HTERT RPE-1 (cell line): ENCODE measurements around the gene NADK2.
"Not testable (repeated sequence)": the region's sequence is repeated elsewhere in the genome, so short reads cannot be mapped to it uniquely, and the experiment has no call there.

Experiments
- in situ Hi-C: fragments of 300-500 bp; cut with MboI; formaldehyde crosslinking; loops from 4 replicates; pipeline ENCODE4 v1.14.3; 2020; ENCODE audit warnings: low sequenced_read_pairs

The NADK2 gene

GRCh38 chr5:36209664-36210063 is 32.1 kb downstream of the NADK2 start:
- in situ Hi-C loops, result no loop called here

DNA sequence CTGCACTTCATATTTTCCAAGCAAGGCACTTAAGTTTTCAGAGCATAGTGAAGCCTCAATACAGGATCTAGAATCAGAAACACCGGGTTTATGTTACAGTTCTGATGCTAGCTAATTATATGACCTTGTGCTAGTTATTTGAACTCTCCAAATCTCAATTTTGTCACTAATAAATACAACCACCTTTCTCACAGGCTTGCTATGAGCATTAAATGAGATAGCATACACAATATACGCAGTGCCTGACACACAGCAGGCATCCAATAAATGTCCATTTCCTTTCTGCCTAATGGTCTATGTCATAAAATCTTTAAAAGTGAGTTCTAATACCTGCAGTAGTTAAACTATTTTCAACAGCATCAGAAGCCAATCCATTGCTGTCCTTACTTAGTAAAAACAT is 32.9 kb downstream of the NADK2 start:
- in situ Hi-C loops, result no loop called here

GRCh38 chr5:36206913-36207312 is 34.8 kb downstream of the NADK2 start:
- in situ Hi-C loops, result no loop called here

DNA sequence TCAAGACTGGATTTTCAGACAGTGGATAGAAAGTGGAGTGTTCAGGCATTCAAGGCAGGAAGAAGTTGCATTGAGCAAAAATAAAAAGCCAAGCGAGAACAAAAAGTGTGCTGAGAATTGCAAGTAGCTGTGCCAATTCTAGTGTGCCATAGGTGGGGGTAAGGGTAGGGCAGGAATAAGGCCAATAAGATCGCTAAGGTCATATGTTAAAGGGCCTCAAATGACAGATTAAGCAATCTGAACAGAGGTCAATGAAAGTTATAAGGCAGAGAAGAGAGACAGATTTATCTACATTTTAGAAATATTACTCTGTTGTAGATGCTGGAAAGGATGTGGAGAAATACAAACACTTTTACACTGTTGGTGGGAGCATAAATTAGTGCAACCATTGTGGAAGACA is 36.4 kb downstream of the NADK2 start:
- in situ Hi-C loops, result no loop called here

DNA sequence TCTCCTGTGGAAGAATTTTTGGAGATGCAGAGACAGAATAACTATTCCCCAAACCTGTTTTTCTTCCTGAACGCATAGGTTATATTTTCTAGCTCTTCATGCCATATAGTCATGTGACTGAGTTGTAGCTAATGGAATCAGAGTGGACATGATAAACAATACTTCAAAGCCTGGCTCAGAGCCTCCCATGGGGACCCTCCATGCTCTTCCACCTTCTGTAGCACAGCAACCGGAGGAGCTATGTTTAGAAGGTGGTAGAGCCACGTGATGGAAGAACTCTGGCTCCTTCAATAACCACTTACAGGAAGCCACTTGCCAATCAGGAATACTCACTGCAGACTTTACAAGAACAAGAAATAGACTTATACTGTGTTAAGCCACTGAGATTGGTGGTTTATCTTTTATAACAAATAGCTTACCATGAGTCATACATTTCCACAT is 39.2 kb downstream of the NADK2 start:
- in situ Hi-C loops, result no loop called here

GRCh38 chr5:36200513-36200912 is 41.2 kb downstream of the NADK2 start:
- in situ Hi-C loops, result no loop called here

DNA sequence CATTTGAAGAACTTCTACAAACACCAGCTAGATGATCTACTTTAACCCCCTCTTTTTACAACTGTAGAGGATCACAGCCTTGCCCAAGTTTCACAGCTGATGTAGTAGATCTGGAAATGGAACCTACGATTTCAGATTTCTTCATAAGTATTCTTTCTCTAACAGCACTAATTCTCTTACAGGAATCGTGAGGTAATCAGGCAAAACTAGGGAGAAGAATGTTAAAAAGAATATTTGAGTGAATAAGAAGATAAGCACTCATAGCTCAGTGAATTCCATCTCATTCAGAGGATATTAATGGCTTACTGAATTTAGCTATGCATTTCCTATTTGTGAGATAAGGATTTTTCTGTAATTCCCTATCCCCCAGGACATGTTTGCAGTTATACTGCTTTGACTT is 42.1 kb downstream of the NADK2 start:
- in situ Hi-C loops, result no loop called here

DNA sequence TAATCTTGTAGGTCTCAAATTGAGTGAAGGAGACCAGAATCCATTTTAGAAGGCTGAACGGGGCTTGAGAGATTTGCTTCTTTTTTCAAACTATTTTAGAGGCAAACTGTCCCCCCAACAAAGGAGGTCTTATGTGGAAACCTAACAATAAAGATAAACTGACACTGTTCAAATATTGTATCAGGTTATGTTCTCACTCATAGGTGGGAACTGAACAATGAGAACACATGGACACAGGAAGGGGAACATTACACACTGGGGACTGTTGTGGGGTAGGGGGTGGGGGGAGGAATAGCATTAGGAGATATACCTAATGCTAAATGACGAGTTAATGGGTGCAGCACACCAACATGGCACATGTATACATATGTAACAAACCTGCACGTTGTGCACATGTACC is 42.9 kb downstream of the NADK2 start:
- in situ Hi-C loops, result not testable (repeated sequence)

DNA sequence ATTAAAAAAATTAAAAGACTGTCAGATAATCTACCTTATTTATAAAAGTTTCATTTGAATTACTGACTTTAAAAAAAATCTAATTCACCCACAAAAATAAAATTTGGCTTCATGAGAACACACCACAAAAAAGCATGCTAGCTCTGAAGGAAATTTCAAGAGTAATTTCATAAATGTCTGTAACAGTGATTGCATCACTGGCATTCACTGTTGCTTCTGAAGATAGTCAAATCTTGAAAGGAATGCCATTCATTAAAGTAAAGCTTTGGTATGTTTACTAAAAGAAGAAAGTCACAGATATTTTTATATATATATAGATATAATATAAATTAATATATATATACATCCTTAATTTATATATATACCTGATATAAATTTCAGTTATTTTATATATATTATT is 43.4 kb downstream of the NADK2 start:
- in situ Hi-C loops, result no loop called here

DNA sequence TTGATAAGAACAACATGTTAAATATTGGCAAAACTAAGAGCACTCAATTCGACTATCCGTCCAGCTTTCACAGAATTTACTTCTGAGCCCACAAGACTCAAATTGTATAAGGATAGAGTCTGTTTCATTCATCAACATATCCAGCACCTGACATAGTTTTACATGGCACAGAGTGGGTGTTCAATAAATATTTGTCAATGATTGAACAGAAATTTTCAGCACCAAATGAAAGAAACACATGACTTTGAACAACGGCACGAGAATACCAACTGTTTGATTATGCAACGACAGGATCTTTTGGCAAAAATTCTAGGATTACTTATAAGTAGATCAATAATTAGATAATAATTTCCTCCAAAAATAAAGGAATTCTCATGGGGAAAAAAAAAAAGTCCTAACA is 48.0 kb downstream of the NADK2 start:
- in situ Hi-C loops, result no loop called here

GRCh38 chr5:36184408-36184807 is 57.3 kb downstream of the NADK2 start:
- in situ Hi-C loops, result not testable (repeated sequence)

GRCh38 chr5:36181774-36182173 is 60.0 kb downstream of the NADK2 start:
- in situ Hi-C loops, result no loop called here

DNA sequence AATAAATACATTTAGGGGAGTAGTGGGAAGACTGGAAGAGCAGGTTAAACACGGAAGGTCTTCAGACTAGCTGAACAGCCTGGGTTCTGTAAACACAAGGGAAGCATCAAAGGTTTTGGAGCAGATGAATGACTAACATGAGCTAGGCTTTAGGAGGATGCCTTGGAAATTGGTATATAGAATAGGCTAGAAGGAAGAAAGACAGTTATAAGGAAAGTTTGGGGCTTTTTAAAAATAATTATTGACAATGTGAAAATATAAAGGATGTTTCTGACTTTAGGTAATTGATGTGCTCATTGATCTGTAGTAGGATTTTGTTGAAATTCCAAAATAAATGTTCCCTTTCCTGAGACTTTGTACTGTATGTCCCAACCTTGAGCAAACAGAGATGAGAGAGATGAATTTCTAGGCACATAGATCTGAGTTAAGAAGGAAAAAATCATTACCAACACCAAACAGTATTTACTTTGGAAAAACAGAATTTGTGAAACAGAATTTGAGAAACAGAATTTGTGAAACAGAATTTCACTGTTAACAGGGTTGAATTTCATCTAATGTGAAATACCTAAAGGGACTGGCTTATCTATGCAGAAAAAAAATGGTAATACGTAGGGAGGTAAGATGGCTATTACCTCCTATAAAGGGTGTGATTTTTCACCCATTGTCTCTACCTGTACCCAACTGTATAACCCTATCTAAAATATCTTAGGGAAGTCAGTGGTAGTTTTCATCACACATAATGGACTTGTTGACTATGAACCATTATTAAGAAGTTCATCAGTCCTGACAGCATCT is 61.0 kb downstream of the NADK2 start:
- in situ Hi-C loops, result no loop called here

DNA sequence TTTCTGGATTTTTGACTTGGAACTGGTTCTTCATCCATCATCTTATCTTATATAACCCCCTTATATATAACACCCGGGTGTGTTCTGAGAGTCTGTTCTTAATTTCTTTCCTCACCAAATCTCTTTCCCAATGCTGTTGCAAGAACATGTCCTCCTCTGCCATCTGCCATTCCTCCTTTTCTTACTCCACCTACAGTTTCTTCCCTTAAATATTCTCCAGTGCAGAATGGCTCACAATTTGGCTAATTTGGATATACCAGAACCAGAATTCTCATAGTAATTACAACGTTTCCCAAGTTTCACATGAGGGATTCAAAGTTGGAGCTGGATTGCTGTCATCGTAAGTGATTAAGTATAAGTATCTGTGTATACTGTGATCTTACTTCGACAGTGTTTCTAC is 61.8 kb downstream of the NADK2 start:
- in situ Hi-C loops, result no loop called here

DNA sequence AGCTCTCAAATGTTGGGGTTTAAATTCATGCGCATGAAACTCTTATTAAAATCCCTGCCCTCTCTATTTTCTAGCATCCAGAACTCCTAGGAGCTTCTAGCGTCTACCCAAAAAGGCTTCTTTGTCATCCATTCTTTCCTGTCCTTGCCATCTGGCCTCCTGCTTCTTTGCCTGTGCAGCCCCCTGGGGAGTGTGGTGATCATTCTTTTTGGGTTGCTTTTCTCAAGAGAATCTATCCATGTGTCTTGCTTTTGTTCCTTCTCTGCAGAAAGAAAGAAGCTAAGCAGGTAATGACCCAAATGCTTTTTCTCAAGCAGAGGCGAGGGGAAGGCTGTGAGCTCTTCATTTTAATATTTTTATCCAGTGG is 63.2 kb downstream of the NADK2 start:
- in situ Hi-C loops, result no loop called here

DNA sequence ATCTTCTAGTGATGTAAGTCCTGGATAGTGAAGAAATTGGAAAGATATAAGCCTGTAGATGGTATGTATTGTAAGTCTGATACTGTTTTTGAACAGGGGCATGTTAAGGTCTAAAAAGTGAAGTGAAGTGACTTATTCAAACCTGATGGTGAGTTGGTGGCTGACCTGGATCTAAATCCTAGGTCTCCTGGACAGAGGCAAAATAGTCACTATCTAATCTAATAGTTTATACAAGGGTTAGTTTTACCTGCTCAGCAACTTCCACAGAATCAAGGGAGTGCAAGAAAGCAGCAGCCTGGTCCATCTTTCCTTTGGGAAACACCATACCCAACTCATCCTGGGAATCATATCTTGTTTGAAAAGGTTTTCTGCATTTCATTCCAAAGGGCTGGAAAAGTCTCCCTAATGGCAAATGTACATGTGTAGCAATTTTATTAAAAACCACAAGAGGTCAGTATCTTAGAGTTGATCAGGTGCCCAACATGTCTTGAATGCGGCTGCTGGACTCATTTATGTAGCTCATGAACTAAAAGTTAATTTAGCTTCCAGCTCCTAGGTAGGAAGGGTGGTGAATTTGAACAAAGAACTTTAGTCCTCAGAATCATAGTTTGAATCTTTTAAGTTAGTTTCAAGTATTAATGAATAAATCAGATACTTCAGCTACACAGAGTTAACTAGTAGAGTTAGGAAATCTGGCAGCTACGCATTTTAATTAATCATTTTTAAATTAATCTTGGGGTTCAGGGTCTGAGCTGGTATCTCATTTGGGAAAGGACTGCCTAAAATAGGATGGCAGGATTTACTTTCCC is 63.8 kb downstream of the NADK2 start:
- in situ Hi-C loops, result no loop called here

- in situ Hi-C loops, result no loop called here
Measured at GRCh38 chr5:36177154-36177553, 64.6 kb downstream of the NADK2 start.

GRCh38 chr5:36175043-36175442 is 66.7 kb downstream of the NADK2 start:
- in situ Hi-C loops, result no loop called here

GRCh38 chr5:36174119-36174518 is 67.6 kb downstream of the NADK2 start:
- in situ Hi-C loops, result no loop called here

DNA sequence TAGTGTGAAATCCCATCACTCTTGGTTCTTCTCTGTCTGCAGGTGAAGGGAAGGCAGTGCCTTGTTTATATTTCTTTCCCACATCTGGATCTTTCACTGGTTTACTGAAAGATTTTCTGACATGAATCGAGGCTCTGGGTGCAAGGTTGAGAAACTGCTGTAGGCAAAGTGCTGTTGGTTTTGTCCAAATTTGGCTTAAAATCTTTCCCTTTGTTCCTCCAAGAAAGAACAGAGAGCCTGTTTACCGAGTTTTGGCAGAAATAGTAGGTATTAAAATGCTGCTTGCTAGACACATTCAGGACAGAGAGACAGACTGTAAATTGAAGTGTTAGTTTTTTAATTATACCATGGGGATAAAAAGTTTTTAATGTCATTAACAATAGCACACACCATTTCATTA is 68.3 kb downstream of the NADK2 start:
- in situ Hi-C loops, result no loop called here

GRCh38 chr5:36172599-36172998 is 69.1 kb downstream of the NADK2 start:
- in situ Hi-C loops, result no loop called here

DNA sequence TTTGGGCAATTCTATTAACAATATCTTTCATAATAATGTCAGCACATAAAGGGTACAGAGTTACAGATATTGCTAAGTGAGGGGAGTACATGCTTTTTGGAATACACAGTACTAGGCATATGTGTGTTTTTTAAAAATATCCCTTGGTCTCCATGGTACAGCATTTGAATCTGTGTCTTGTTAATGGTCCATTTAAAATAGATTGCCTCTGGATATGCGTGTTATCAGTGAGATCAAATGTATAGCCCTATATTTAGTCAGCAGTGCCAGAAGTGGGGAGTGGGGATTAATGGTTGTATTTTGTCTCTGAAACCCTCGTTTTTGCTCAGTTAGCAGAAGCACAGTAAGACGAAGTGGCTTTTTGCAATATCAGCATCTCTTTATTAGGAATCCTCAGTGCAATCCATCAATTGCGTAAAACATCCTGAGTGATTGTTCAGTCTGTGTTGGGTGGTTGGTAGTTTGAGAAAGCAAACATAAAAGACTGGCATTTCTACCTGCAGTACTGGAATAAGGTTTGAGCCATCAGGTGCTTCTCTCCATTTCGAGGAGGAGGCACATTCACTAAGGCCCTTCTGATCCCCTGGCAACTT is 70.8 kb downstream of the NADK2 start:
- in situ Hi-C loops, result no loop called here
